ENCODE measurements around the gene DIP2C.

DIP2C gene

GRCh38 chr10:409408-410040 lies 279.9 kb downstream of the DIP2C start:
- Histone ChIP-seq H2AFZ (ENCODE audit: insufficient read depth, low read length, poor library complexity) (no peak overlapping the region), H3K4me2 (ENCODE audit: low read length) (no peak overlapping the region), H3K79me2 (ENCODE audit: control insufficient read depth, insufficient read depth, low read length, poor library complexity) (no peaks in the 10 kb centered on the region), H3K9me3 (ENCODE audit: insufficient read depth, low read depth, low read length) (no peaks in the 10 kb centered on the region), H4K8ac (ENCODE audit: low read depth, low read length) (no peak overlapping the region), H2BK5ac (ENCODE audit: low read depth, low read length, poor library complexity) (no peak overlapping the region), H3K9ac (ENCODE audit: low read length) (no peak overlapping the region), H3K23ac (ENCODE audit: low read length) (no peak overlapping the region), H4K91ac (ENCODE audit: low read depth, low read length) (no peak overlapping the region), H2BK120ac (ENCODE audit: insufficient read depth, low read length, poor library complexity) (no peak overlapping the region), H3K18ac (ENCODE audit: low read length) (no peak overlapping the region), H3K27ac (ENCODE audit: low read depth, low read length) (no peak overlapping the region), H3K4me1 (ENCODE audit: control insufficient read depth in 1 of 2, insufficient read depth in 2 of 2, low read length in 2 of 2) (peaks cover 10 to 19% of the 10 kb centered on the region in 2 experiments), H3K36me3 (ENCODE audit: control insufficient read depth in 1 of 2, insufficient read depth in 2 of 2, low read length in 2 of 2) (peaks cover 7 to 16% of the 10 kb centered on the region in 2 experiments), H4K12ac (ENCODE audit: low read depth, low read length) (no peak overlapping the region), H3K79me1 (ENCODE audit: low read length) (peaks cover 11% of the 10 kb centered on the region), H2BK12ac (ENCODE audit: low read length) (peak overlapping the region; percentile 28), H2AK5ac (ENCODE audit: low read length) (no peak overlapping the region), H3K27me3 (ENCODE audit: insufficient read depth, low read length) (no peaks in the 10 kb centered on the region), H3K4ac (ENCODE audit: low read depth, low read length) (no peak overlapping the region), H3K4me3 (ENCODE audit: low read depth, low read length) (no peak overlapping the region), H3K14ac (ENCODE audit: low read length) (no peak overlapping the region)
- DNase-seq, result no peak
- no CpG with 5 or more reads among the region's 12 CpGs for WGBS (ENCODE audit: extremely low coverage, insufficient coverage, insufficient read length)

GRCh38 chr10:408236-408635 lies 281.2 kb downstream of the DIP2C start:
- Histone ChIP-seq H2AK5ac (ENCODE audit: low read length) (no peak overlapping the region), H2BK5ac (ENCODE audit: low read depth, low read length, poor library complexity) (no peak overlapping the region), H3K4ac (ENCODE audit: low read depth, low read length) (no peak overlapping the region), H3K27me3 (ENCODE audit: insufficient read depth, low read length) (no peaks in the 10 kb centered on the region), H3K79me1 (ENCODE audit: low read length) (peaks cover 11% of the 10 kb centered on the region), H4K12ac (ENCODE audit: low read depth, low read length) (no peak overlapping the region), H4K8ac (ENCODE audit: low read depth, low read length) (no peak overlapping the region), H2BK12ac (ENCODE audit: low read length) (no peak overlapping the region), H3K23ac (ENCODE audit: low read length) (no peak overlapping the region), H4K91ac (ENCODE audit: low read depth, low read length) (no peak overlapping the region), H3K4me1 (ENCODE audit: control insufficient read depth in 1 of 2, insufficient read depth in 2 of 2, low read length in 2 of 2) (peaks cover 10 to 19% of the 10 kb centered on the region in 2 experiments), H2BK120ac (ENCODE audit: insufficient read depth, low read length, poor library complexity) (no peak overlapping the region), H3K18ac (ENCODE audit: low read length) (no peak overlapping the region), H3K79me2 (ENCODE audit: control insufficient read depth, insufficient read depth, low read length, poor library complexity) (no peaks in the 10 kb centered on the region), H3K9me3 (ENCODE audit: insufficient read depth, low read depth, low read length) (no peaks in the 10 kb centered on the region), H3K36me3 (ENCODE audit: control insufficient read depth in 1 of 2, insufficient read depth in 2 of 2, low read length in 2 of 2) (peaks cover 2 to 12% of the 10 kb centered on the region in 2 experiments), H3K27ac (ENCODE audit: low read depth, low read length) (no peak overlapping the region), H3K4me3 (ENCODE audit: low read depth, low read length) (no peak overlapping the region), H3K14ac (ENCODE audit: low read length) (no peak overlapping the region), H2AFZ (ENCODE audit: insufficient read depth, low read length, poor library complexity) (no peak overlapping the region), H3K4me2 (ENCODE audit: low read length) (no peak overlapping the region), H3K9ac (ENCODE audit: low read length) (no peak overlapping the region)
- no CpG with 5 or more reads among the region's 3 CpGs for WGBS (ENCODE audit: extremely low coverage, insufficient coverage, insufficient read length)
- DNase-seq, result no peak

- Histone ChIP-seq H4K12ac (ENCODE audit: low read depth, low read length) (no peak overlapping the region), H3K27ac (ENCODE audit: low read depth, low read length) (peak overlapping the region; percentile 18), H2BK5ac (ENCODE audit: low read depth, low read length, poor library complexity) (peak overlapping the region; percentile 5), H3K9ac (ENCODE audit: low read length) (no peak overlapping the region), H3K4me1 (ENCODE audit: control insufficient read depth in 1 of 2, insufficient read depth in 2 of 2, low read length in 2 of 2) (peaks cover 10 to 19% of the 10 kb centered on the region in 2 experiments), H3K79me1 (ENCODE audit: low read length) (peaks cover 11% of the 10 kb centered on the region), H3K23ac (ENCODE audit: low read length) (no peak overlapping the region), H3K79me2 (ENCODE audit: control insufficient read depth, insufficient read depth, low read length, poor library complexity) (no peaks in the 10 kb centered on the region), H2BK12ac (ENCODE audit: low read length) (peak overlapping the region; percentile 55), H3K14ac (ENCODE audit: low read length) (no peak overlapping the region), H2AK5ac (ENCODE audit: low read length) (no peak overlapping the region), H4K91ac (ENCODE audit: low read depth, low read length) (peak overlapping the region; percentile 49), H3K4me2 (ENCODE audit: low read length) (peak overlapping the region; percentile 11), H2AFZ (ENCODE audit: insufficient read depth, low read length, poor library complexity) (no peak overlapping the region), H3K27me3 (ENCODE audit: insufficient read depth, low read length) (no peaks in the 10 kb centered on the region), H2BK120ac (ENCODE audit: insufficient read depth, low read length, poor library complexity) (peak overlapping the region; percentile 12), H3K4ac (ENCODE audit: low read depth, low read length) (peak overlapping the region; percentile 13), H3K4me3 (ENCODE audit: low read depth, low read length) (no peak overlapping the region), H4K8ac (ENCODE audit: low read depth, low read length) (peak overlapping the region; percentile 11), H3K18ac (ENCODE audit: low read length) (no peak overlapping the region), H3K36me3 (ENCODE audit: control insufficient read depth in 1 of 2, insufficient read depth in 2 of 2, low read length in 2 of 2) (peaks cover 2 to 12% of the 10 kb centered on the region in 2 experiments), H3K9me3 (ENCODE audit: insufficient read depth, low read depth, low read length) (no peaks in the 10 kb centered on the region)
- no CpG with 5 or more reads among the region's 13 CpGs for WGBS (ENCODE audit: extremely low coverage, insufficient coverage, insufficient read length)
- peak; percentile 48 to 76 for DNase-seq
These were observed 282.5 kb downstream of the DIP2C start for GRCh38 chr10:406976-407375.

- peak overlapping the region; percentile 25 for H4K8ac ChIP-seq (ENCODE audit: low read depth, low read length)
- no peak overlapping the region for H4K12ac ChIP-seq (ENCODE audit: low read depth, low read length)
These were observed 283.8 kb downstream of the DIP2C start for GRCh38 chr10:405648-406047.

More at GRCh38 chr10:405648-406047, 283.8 kb downstream of the DIP2C start:
- H3K23ac ChIP-seq (ENCODE audit: low read length), result no peak overlapping the region
- peak overlapping the region; percentile 8 for H3K4ac ChIP-seq (ENCODE audit: low read depth, low read length)
- H3K4me2 ChIP-seq (ENCODE audit: low read length), result no peak overlapping the region
- DNase-seq, result no peak
- peak overlapping the region; percentile 66 for H4K91ac ChIP-seq (ENCODE audit: low read depth, low read length)
- peak overlapping the region; percentile 55 for H2BK12ac ChIP-seq (ENCODE audit: low read length)
- H3K9ac ChIP-seq (ENCODE audit: low read length), result no peak overlapping the region
- peaks cover 10 to 19% of the 10 kb centered on the region in 2 experiments for H3K4me1 ChIP-seq (ENCODE audit: control insufficient read depth in 1 of 2, insufficient read depth in 2 of 2, low read length in 2 of 2)
- H2BK5ac ChIP-seq (ENCODE audit: low read depth, low read length, poor library complexity), result peak overlapping the region; percentile 36
- H3K27ac ChIP-seq (ENCODE audit: low read depth, low read length), result peak overlapping the region; percentile 26
- peaks cover 2 to 12% of the 10 kb centered on the region in 2 experiments for H3K36me3 ChIP-seq (ENCODE audit: control insufficient read depth in 1 of 2, insufficient read depth in 2 of 2, low read length in 2 of 2)
- no peaks in the 10 kb centered on the region for H3K9me3 ChIP-seq (ENCODE audit: insufficient read depth, low read depth, low read length)
- no peak overlapping the region for H3K4me3 ChIP-seq (ENCODE audit: low read depth, low read length)
- H2AK5ac ChIP-seq (ENCODE audit: low read length), result no peak overlapping the region
- H2AFZ ChIP-seq (ENCODE audit: insufficient read depth, low read length, poor library complexity), result no peak overlapping the region
- no peaks in the 10 kb centered on the region for H3K79me2 ChIP-seq (ENCODE audit: control insufficient read depth, insufficient read depth, low read length, poor library complexity)
- peak overlapping the region; percentile 9 for H3K18ac ChIP-seq (ENCODE audit: low read length)
- WGBS (ENCODE audit: extremely low coverage, insufficient coverage, insufficient read length), result no CpG with 5 or more reads among the region's 12 CpGs
- peak overlapping the region; percentile 24 for H3K14ac ChIP-seq (ENCODE audit: low read length)
- peaks cover 11% of the 10 kb centered on the region for H3K79me1 ChIP-seq (ENCODE audit: low read length)
- H3K27me3 ChIP-seq (ENCODE audit: insufficient read depth, low read length), result no peaks in the 10 kb centered on the region
- H2BK120ac ChIP-seq (ENCODE audit: insufficient read depth, low read length, poor library complexity), result peak overlapping the region; percentile 48

Measured in trophoblast cell (in vitro differentiated cells and primary cell).